GM12865 (cell line): ENCODE measurements around the gene SPATA31D4.

Source experiments
- DNase-seq: peaks from one replicate; pipeline ENCODE4 v3.0.0; 2010; ENCODE audit warnings: low read depth
- H3K4me3 ChIP-seq: 2 replicates; pipeline ENCODE4 v1.5.1; 2011; ENCODE audit warnings: mild to moderate bottlenecking, low read depth, low read length, control low read depth
- CTCF ChIP-seq: IDR thresholded peaks from 2 replicates; pipeline ENCODE4 v1.5.1; 2011; ENCODE audit warnings: low read length, control low read depth, low read depth, inconsistent platforms; ENCODE audit not compliant: insufficient read depth; ENCODE audit errors: missing control alignments

Gene SPATA31D4

GRCh38 chr9:81964218-81965171 lies 36.3 kb downstream of the SPATA31D4 start:
- TF ChIP-seq CTCF = no peak
- peak; percentile 33 for DNase-seq
- H3K4me3 ChIP-seq = no peak overlapping the region

GRCh38 chr9:81968026-81968425 lies 39.8 kb downstream of the SPATA31D4 start:
- no peak for DNase-seq
- no peak for TF ChIP-seq CTCF
- H3K4me3 ChIP-seq = no peak overlapping the region

GRCh38 chr9:81969971-81970370 lies 41.7 kb downstream of the SPATA31D4 start:
- DNase-seq = no peak
- no peak for TF ChIP-seq CTCF
- H3K4me3 ChIP-seq = no peak overlapping the region

GRCh38 chr9:81971727-81972126 lies 43.5 kb downstream of the SPATA31D4 start:
- DNase-seq = no peak
- TF ChIP-seq CTCF = no peak
- H3K4me3 ChIP-seq = no peak overlapping the region

GRCh38 chr9:81974764-81975163 lies 46.5 kb downstream of the SPATA31D4 start:
- DNase-seq = no peak
- H3K4me3 ChIP-seq = no peak overlapping the region
- no peak for TF ChIP-seq CTCF

GRCh38 chr9:81976351-81976750 lies 48.1 kb downstream of the SPATA31D4 start:
- no peak for TF ChIP-seq CTCF
- H3K4me3 ChIP-seq = no peak overlapping the region
- DNase-seq = no peak
